Nucleus accumbens (tissue), 56 donors: ENCODE results near the gene FIP1L1.
"Not testable (repeated sequence)": the region's sequence is repeated elsewhere in the genome, so short reads cannot be mapped to it uniquely, and the experiment has no call there.

ENCODE experiments used
- DNase-seq, 56 donors: peaks; one replicate each; lab custom pipeline; 2025; lab: John Stamatoyannopoulos, UW

FIP1L1 gene

GRCh38 chr4:53377319-53378170 is at the start of gene FIP1L1:
Gene FIP1L1 (plus strand): TSS chr4:53377641. CDS start chr4:53377839, 198 bp downstream.
- peak in 55 of 56 donors; percentile 44 to 93 (median 83) for DNase-seq

GRCh38 chr4:53334916-53335315 is 42.5 kb upstream of the FIP1L1 start:
- DNase-seq, result not testable (repeated sequence)

- DNase-seq, result not testable (repeated sequence)
These were observed 37.3 kb upstream of the FIP1L1 start for GRCh38 chr4:53340145-53340544.

- not testable (repeated sequence) for DNase-seq
These were observed 31.0 kb upstream of the FIP1L1 start for GRCh38 chr4:53346392-53346791.

GRCh38 chr4:53346920-53347852 is 30.3 kb upstream of the FIP1L1 start:
- peak in 5 of 56 donors; percentile 0 to 12 (median 2) for DNase-seq

GRCh38 chr4:53348046-53348445 is 29.4 kb upstream of the FIP1L1 start:
- DNase-seq, result no peak

- no peak for DNase-seq
These were observed 28.4 kb upstream of the FIP1L1 start for GRCh38 chr4:53349091-53349491.

GRCh38 chr4:53354012-53354722 is 23.3 kb upstream of the FIP1L1 start:
- no peak for DNase-seq

GRCh38 chr4:53355930-53356521 is 21.4 kb upstream of the FIP1L1 start:
- no peak for DNase-seq

- DNase-seq, result no peak
These were observed 16.0 kb upstream of the FIP1L1 start for GRCh38 chr4:53361451-53361850.

GRCh38 chr4:53362093-53362492 is 15.3 kb upstream of the FIP1L1 start:
- no peak for DNase-seq

GRCh38 chr4:53364624-53365023 is 12.8 kb upstream of the FIP1L1 start:
- DNase-seq, result no peak

GRCh38 chr4:53365121-53365485 is 12.3 kb upstream of the FIP1L1 start:
- peak in 1 of 56 donors; percentile 5 for DNase-seq

- DNase-seq, result peak; percentile 65 to 99 (median 95)
These were observed 11.7 kb upstream of the FIP1L1 start, which contains the start of gene SCFD2 for GRCh38 chr4:53365486-53366300. Gene SCFD2 (minus strand): TSS chr4:53366061.

GRCh38 chr4:53366301-53366716 is 11.1 kb upstream of the FIP1L1 start:
- no peak for DNase-seq

- no peak for DNase-seq
These were observed 9.7 kb upstream of the FIP1L1 start for GRCh38 chr4:53367721-53368120.

- no peak for DNase-seq
These were observed 6.4 kb upstream of the FIP1L1 start for GRCh38 chr4:53371049-53371448.

- no peak for DNase-seq
These were observed 5.5 kb upstream of the FIP1L1 start for GRCh38 chr4:53371843-53372521.
